ENCODE data around the gene EDN1.

EDN1 gene

DNA sequence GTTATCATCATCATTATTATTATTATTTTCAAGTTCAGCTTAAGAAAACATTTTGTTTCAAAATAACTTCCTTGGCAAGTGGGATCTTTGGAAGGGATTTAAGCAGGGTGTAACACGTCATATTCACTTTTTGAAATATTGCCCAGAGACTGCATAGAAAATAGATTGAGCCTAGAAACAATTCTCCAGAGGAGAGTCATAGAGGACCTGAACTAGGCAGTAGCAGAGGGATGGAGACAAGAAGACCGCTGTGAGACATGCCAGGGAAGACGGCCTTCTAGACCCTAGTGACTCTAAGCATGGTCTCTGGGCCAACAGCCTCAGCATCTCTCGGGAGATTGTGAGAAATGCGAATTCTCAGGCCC is 55.5 kb downstream of the EDN1 start:
- H3K4me3 ChIP-seq (ENCODE audit: low read depth, low read length), result no peak overlapping the region
- in situ Hi-C loops (cut with HindIII; ENCODE audit: low sequenced_read_pairs), result no loop called here
- DNase-seq (ENCODE audit: low read depth, low spot score), result no peak
- TF ChIP-seq, protein P1, sequence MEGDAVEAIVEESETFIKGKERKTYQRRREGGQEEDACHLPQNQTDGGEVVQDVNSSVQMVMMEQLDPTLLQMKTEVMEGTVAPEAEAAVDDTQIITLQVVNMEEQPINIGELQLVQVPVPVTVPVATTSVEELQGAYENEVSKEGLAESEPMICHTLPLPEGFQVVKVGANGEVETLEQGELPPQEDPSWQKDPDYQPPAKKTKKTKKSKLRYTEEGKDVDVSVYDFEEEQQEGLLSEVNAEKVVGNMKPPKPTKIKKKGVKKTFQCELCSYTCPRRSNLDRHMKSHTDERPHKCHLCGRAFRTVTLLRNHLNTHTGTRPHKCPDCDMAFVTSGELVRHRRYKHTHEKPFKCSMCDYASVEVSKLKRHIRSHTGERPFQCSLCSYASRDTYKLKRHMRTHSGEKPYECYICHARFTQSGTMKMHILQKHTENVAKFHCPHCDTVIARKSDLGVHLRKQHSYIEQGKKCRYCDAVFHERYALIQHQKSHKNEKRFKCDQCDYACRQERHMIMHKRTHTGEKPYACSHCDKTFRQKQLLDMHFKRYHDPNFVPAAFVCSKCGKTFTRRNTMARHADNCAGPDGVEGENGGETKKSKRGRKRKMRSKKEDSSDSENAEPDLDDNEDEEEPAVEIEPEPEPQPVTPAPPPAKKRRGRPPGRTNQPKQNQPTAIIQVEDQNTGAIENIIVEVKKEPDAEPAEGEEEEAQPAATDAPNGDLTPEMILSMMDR (IDR thresholded peaks at IDR 0.05; ENCODE audit: low read depth, low read length), result no peak

Data from astrocyte of the spinal cord (primary cell).